Measurements from ENCODE around the gene GRID2IP.

- no peak for TF ChIP-seq CTCF (IDR thresholded peaks at IDR 0.05)
- no peak for TF ChIP-seq POLR2AphosphoS5 (IDR thresholded peaks at IDR 0.05)
- TF ChIP-seq POLR2A (IDR thresholded peaks at IDR 0.05): no peak
Observed at GRCh38 chr7:6491194-6491593, 60.1 kb downstream of the GRID2IP start.
